Posterior cingulate gyrus (tissue), 11 donors: ENCODE results near the gene TMEM187.

Experiments used
- DNase-seq, 10 donors: peaks; one replicate each; pipeline versions ENCODE4 v3.0.0 to v3.0.0-alpha.2; 2020 to 2021; ENCODE audit warnings: mixed read lengths in 3 of 10
- intact Hi-C: fragments of 100-400 bp; cut with DNase I; formaldehyde crosslinking; loops from one replicate; pipeline ENCODE4 v1.15.1; 2023

TMEM187 gene

GRCh38 chrX:153972368-153973126, at the start of gene TMEM187:
TSS of gene TMEM187 (plus strand) at chrX:153972754. CDS start at chrX:153982063, 9,309 bp downstream.
- intact Hi-C loops: no loop called here
- peak; percentile 76 to 98 (median 83) for DNase-seq

GRCh38 chrX:153922932-153923857, 49.4 kb upstream of the TMEM187 start:
- DNase-seq: peak; percentile 37 to 95 (median 73)
- intact Hi-C loops: no loop called here

GRCh38 chrX:153924149-153924861, 48.2 kb upstream of the TMEM187 start:
- intact Hi-C loops: no loop called here
- peak in 2 of 10 donors; percentile 31 to 57 for DNase-seq

GRCh38 chrX:153925387-153925738, 47.2 kb upstream of the TMEM187 start:
- DNase-seq: no peak
- intact Hi-C loops: no loop called here

GRCh38 chrX:153925739-153926551, 46.6 kb upstream of the TMEM187 start, which contains the start of gene ARHGAP4:
TSS of gene ARHGAP4 (minus strand) at chrX:153926264. CDS start at chrX:153926202, 62 bp downstream.
- intact Hi-C loops: no loop called here

GRCh38 chrX:153926552-153926857, 46.0 kb upstream of the TMEM187 start:
- no peak for DNase-seq
- intact Hi-C loops: no loop called here

More at GRCh38 chrX:153925739-153926551, 46.6 kb upstream of the TMEM187 start, which contains the start of gene ARHGAP4:
- no peak for DNase-seq

GRCh38 chrX:153926858-153927671, 45.5 kb upstream of the TMEM187 start:
- intact Hi-C loops: no loop called here

GRCh38 chrX:153927672-153927921, 45.0 kb upstream of the TMEM187 start:
- intact Hi-C loops: no loop called here
- no peak for DNase-seq

More at GRCh38 chrX:153926858-153927671, 45.5 kb upstream of the TMEM187 start:
- DNase-seq: peak in 1 of 10 donors; percentile 30

- DNase-seq: peak; percentile 89 to 99 (median 92)
- intact Hi-C loops: loop anchor here (1.0 to 2.0 kb wide), 2 partner anchors 43 to 164 kb away; partner anchors contain the start of genes HCFC1 and PLXNB3
These were observed 44.4 kb upstream of the TMEM187 start for GRCh38 chrX:153927922-153928760.

GRCh38 chrX:153928846-153929245, 43.7 kb upstream of the TMEM187 start:
- intact Hi-C loops: loop anchor here (1.0 to 2.0 kb wide), 2 partner anchors 42 to 165 kb away; partner anchors contain the start of genes HCFC1 and PLXNB3

GRCh38 chrX:153929576-153929975, 43.0 kb upstream of the TMEM187 start:
- intact Hi-C loops: loop anchor here (2.0 kb wide), 1 partner anchor 41 kb away; the partner anchor contains the start of gene HCFC1
- no peak for DNase-seq

More at GRCh38 chrX:153928846-153929245, 43.7 kb upstream of the TMEM187 start:
- DNase-seq: no peak

GRCh38 chrX:153930011-153930910, 42.3 kb upstream of the TMEM187 start:
- DNase-seq: peak in 1 of 10 donors; percentile 76
- intact Hi-C loops: no loop called here

- intact Hi-C loops: no loop called here
These were observed 41.4 kb upstream of the TMEM187 start for GRCh38 chrX:153931151-153931550.

GRCh38 chrX:153931748-153932147, 40.8 kb upstream of the TMEM187 start:
- DNase-seq: no peak
- intact Hi-C loops: no loop called here

More at GRCh38 chrX:153931151-153931550, 41.4 kb upstream of the TMEM187 start:
- no peak for DNase-seq

GRCh38 chrX:153932220-153932915, 40.2 kb upstream of the TMEM187 start:
- no peak for DNase-seq
- intact Hi-C loops: no loop called here

- intact Hi-C loops: no loop called here
- no peak for DNase-seq
These were observed 38.8 kb upstream of the TMEM187 start for GRCh38 chrX:153933748-153934147.
